B cell (primary cell): ENCODE measurements around the gene MPP4. TPM values are rescaled to one million over a fixed set of nuclear protein-coding genes. Genes with fewer than 3 reads are reported as not detected.

Source experiments
- ATAC-seq: fragments of 200-7000 bp; cut with Tn5 transposase; one replicate; pipeline ENCODE4 v1.10.0; 2021; ENCODE audit warnings: low read depth, mild to moderate bottlenecking, moderate number of reproducible peaks, moderate library complexity
- CTCF ChIA-PET: fragments of 350-600 bp; sonication (Branson Sonifier 250); formaldehyde crosslinking; loops from one replicate; lab custom pipeline; 2021; ENCODE audit warnings: antibody characterized with exemption, inconsistent platforms; lab: Charles Lee
- POLR2A ChIA-PET: fragments of 350-600 bp; sonication (Branson Sonifier 250); formaldehyde crosslinking; loops from one replicate; lab custom pipeline; 2021; ENCODE audit warnings: antibody characterized with exemption; lab: Charles Lee
- DNase-seq: peaks from one replicate; pipeline ENCODE4 v3.0.0; 2013
- H2AFZ ChIP-seq: 2 replicates; pipeline ENCODE4 v1.6.1; 2012; ENCODE audit warnings: mild to moderate bottlenecking, low read depth, low read length; ENCODE audit not compliant: insufficient read depth, poor library complexity, severe bottlenecking
- H3K27ac ChIP-seq, 2 donors: 1 replicate in 1 of 2; 2 replicates in 1 of 2; pipeline ENCODE4 v1.5.1; 2012 to 2013; ENCODE audit warnings: low read length in 2 of 2, mild to moderate bottlenecking in 2 of 2, moderate library complexity in 1 of 2
- H3K27me3 ChIP-seq, 4 experiments: fragments of 200-600 bp in 1 of 4; sonication (generic) in 1 of 4; replicated peaks in 1 of 4; 1 replicate in 2 of 4; 2 replicates in 2 of 4; pipeline versions ENCODE4 v1.6.1 to v1.7.0; 2013 to 2016; ENCODE audit warnings: low read length in 3 of 4, mild to moderate bottlenecking in 2 of 4, mixed read lengths in 1 of 4, moderate library complexity in 1 of 4; ENCODE audit not compliant: insufficient read depth in 4 of 4, control insufficient read depth in 3 of 4; ENCODE audit errors: control extremely low read depth in 1 of 4
- H3K36me3 ChIP-seq, 2 experiments: replicated peaks in 1 of 2; 1 replicate in 1 of 2; 2 replicates in 1 of 2; pipeline versions ENCODE4 v1.6.1 to v1.7.1; 2013; ENCODE audit warnings: low read length in 1 of 2; ENCODE audit not compliant: insufficient read depth in 2 of 2, control insufficient read depth in 1 of 2; ENCODE audit errors: control extremely low read depth in 1 of 2, extremely low read depth in 1 of 2
- H3K4me1 ChIP-seq, 2 donors: fragments of 200-600 bp in 1 of 2; sonication (generic) in 1 of 2; 1 replicate in 1 of 2; 2 replicates in 1 of 2; pipeline versions ENCODE4 v1.5.1 to v1.6.1; 2013 to 2017; ENCODE audit warnings: low read length in 2 of 2; ENCODE audit not compliant: control insufficient read depth in 2 of 2, insufficient read depth in 2 of 2
- H3K4me2 ChIP-seq: replicated peaks from 2 replicates; pipeline ENCODE3; 2012; ENCODE audit warnings: mild to moderate bottlenecking, low read depth, low read length; ENCODE audit not compliant: poor library complexity, severe bottlenecking
- H3K4me3 ChIP-seq, 5 experiments: fragments of 200-600 bp in 1 of 5; sonication (generic) in 1 of 5; 1 replicate in 3 of 5; 2 replicates in 2 of 5; pipeline versions ENCODE4 v1.5.1 to v1.7.0; 2011 to 2016; ENCODE audit warnings: low read length in 4 of 5, mild to moderate bottlenecking in 4 of 5, low read depth in 2 of 5, control low read depth in 1 of 5, moderate library complexity in 1 of 5; ENCODE audit not compliant: insufficient read depth in 1 of 5; ENCODE audit errors: control extremely low read depth in 1 of 5, extremely low read depth in 1 of 5
- H3K79me2 ChIP-seq: fragments of 200-600 bp; sonication (generic); one replicate; pipeline ENCODE4 v1.6.0; 2016; ENCODE audit warnings: low read length; ENCODE audit not compliant: control insufficient read depth, insufficient read depth
- H3K9ac ChIP-seq: fragments of 200-600 bp; sonication (generic); 2 replicates; pipeline ENCODE4 v1.6.1; 2017; ENCODE audit warnings: mild to moderate bottlenecking, low read length, moderate library complexity
- H3K9me3 ChIP-seq, 3 donors: one replicate each; pipeline versions ENCODE4 v1.6.1 to v1.7.1; 2013; ENCODE audit warnings: low read length in 2 of 3; ENCODE audit not compliant: control insufficient read depth in 2 of 3, insufficient read depth in 1 of 3; ENCODE audit errors: control extremely low read depth in 1 of 3
- H4K20me1 ChIP-seq: 2 replicates; pipeline ENCODE4 v1.6.0; 2012; ENCODE audit warnings: mild to moderate bottlenecking, low read length; ENCODE audit not compliant: insufficient read depth, control insufficient read depth, poor library complexity, severe bottlenecking
- H3K27ac Mint-ChIP-seq: one replicate; pipeline ENCODE4 v1.8.0; 2021; ENCODE audit warnings: mixed read lengths
- H3K27me3 Mint-ChIP-seq: one replicate; pipeline ENCODE4 v1.8.0; 2021; ENCODE audit warnings: mixed read lengths
- H3K4me1 Mint-ChIP-seq: one replicate; pipeline ENCODE4 v1.8.0; 2021; ENCODE audit warnings: mixed read lengths
- H3K4me3 Mint-ChIP-seq: one replicate; pipeline ENCODE4 v1.8.0; 2021; ENCODE audit warnings: mixed read lengths
- H3K9me3 Mint-ChIP-seq: one replicate; pipeline ENCODE4 v1.8.0; 2022; ENCODE audit warnings: mixed read lengths; ENCODE audit not compliant: insufficient read depth
- EZH2 ChIP-seq: IDR thresholded peaks from 2 replicates; pipeline ENCODE4 v1.6.1; 2012; ENCODE audit warnings: borderline replicate concordance, low read depth, mild to moderate bottlenecking, moderate library complexity, low read length; ENCODE audit not compliant: insufficient read depth, poor library complexity, severe bottlenecking
- WGBS: methylation state at CpG from one replicate; pipeline ENCODE4 v1.1.5; 2013; ENCODE audit warnings: missing lambda C conversion rate; ENCODE audit not compliant: insufficient coverage; 5-methylcytosine and 5-hydroxymethylcytosine counted together
- intact Hi-C: fragments of 100-400 bp; cut with micrococcal nuclease; formaldehyde crosslinking; loops from one replicate; pipeline ENCODE4 v1.10.0; 2022
- polyA plus RNA-seq: library from polyadenylated mRNA; depleted of rRNA; stranded (reverse); fragments of >200 nt; gene quantifications from 2 replicates; pipeline ENCODE4 v1.2.3, GENCODE V29; 2012
- total RNA-seq, 2 donors: library from RNA; stranded (reverse); fragments of 120-200 nt in 1 of 2; gene quantifications; 1 replicate in 1 of 2; 2 replicates in 1 of 2; pipeline versions ENCODE4 v1.2.3 to v1.2.4, GENCODE V29; 2013 to 2022
- TF ChIP-seq, protein P1 (sequence below): fragments of 200-600 bp; IDR thresholded peaks from one replicate; pipeline ENCODE4 v1.8.0; 2022; ENCODE audit warnings: antibody characterized with exemption, mild to moderate bottlenecking

Gene MPP4
- total and polyA plus RNA-seq, 2 donors (not counting 1 experiment from before 2014, with no cell fraction given), result not detected

DNA sequence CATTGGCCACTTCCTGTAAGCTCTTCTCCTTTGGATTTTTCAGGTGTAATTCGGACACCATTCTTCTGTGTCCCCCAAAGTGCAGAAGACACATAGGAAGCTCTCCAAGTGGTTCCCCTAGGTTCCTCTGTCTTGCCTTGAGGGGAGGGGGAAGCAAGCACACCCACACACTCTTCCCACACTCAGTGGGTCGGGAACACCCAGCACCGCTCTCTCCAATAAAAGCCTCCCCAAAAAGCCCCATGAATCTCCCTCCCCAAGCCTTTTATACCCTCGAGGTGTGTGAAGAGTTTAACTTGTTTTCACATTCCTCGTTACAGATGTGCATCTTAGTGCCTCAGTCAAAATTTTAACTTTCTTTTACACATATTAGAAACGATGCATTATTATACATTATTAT is 45.2 kb downstream of the MPP4 start:
- H4K20me1 ChIP-seq, result no peaks in the 10 kb centered on the region
- H3K79me2 ChIP-seq, result no peaks in the 10 kb centered on the region
- ATAC-seq (no peak), DNase-seq (no peak)
- intact Hi-C loops, result no loop called here
- H3K4me2 ChIP-seq, result no peak overlapping the region
- peaks cover 23% of the 10 kb centered on the region for H3K27me3 Mint-ChIP-seq
- no peak overlapping the region for H3K4me3 ChIP-seq
- TF ChIP-seq, protein P1, sequence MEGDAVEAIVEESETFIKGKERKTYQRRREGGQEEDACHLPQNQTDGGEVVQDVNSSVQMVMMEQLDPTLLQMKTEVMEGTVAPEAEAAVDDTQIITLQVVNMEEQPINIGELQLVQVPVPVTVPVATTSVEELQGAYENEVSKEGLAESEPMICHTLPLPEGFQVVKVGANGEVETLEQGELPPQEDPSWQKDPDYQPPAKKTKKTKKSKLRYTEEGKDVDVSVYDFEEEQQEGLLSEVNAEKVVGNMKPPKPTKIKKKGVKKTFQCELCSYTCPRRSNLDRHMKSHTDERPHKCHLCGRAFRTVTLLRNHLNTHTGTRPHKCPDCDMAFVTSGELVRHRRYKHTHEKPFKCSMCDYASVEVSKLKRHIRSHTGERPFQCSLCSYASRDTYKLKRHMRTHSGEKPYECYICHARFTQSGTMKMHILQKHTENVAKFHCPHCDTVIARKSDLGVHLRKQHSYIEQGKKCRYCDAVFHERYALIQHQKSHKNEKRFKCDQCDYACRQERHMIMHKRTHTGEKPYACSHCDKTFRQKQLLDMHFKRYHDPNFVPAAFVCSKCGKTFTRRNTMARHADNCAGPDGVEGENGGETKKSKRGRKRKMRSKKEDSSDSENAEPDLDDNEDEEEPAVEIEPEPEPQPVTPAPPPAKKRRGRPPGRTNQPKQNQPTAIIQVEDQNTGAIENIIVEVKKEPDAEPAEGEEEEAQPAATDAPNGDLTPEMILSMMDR, result no peak
- no peak for TF ChIP-seq EZH2
- H3K4me1 Mint-ChIP-seq, result no peaks in the 10 kb centered on the region
- H3K9ac ChIP-seq, result no peak overlapping the region
- no CpG with 5 or more reads among the region's 6 CpGs for WGBS
- H2AFZ ChIP-seq, result no peak overlapping the region
- H3K4me3 Mint-ChIP-seq, result no peak overlapping the region
- ChIA-PET POLR2A (no interaction called here), CTCF (no interaction called here)
- H3K9me3 Mint-ChIP-seq, result no peaks in the 10 kb centered on the region
- no peak overlapping the region for H3K27ac Mint-ChIP-seq
- peaks cover 0 to 3% (median 0%) of the 10 kb centered on the region in 3 donors for H3K9me3 ChIP-seq
- H3K27ac ChIP-seq, result no peak overlapping the region
- H3K27me3 ChIP-seq, result peaks cover 0 to 4% (median 0%) of the 10 kb centered on the region in 4 experiments
- no peaks in the 10 kb centered on the region for H3K4me1 ChIP-seq
- no peaks in the 10 kb centered on the region for H3K36me3 ChIP-seq

DNA sequence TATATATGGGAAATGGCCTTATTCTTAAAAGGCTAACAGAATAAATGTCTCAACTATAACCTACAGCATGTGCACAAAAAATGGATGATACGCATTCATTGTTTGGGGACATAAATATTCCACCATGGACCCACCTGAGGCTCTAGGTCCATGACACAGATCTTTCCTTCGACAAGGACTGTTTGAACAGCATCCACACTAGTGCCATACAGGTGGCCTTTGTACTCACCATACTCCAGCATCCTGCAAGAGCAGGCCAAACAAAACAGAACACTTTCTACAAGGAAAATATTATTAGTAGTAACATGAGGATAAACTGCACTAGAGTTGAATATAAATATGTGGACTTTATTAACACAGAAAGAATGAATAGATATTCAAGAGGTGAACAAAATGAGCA is 49.0 kb downstream of the MPP4 start:
- peaks cover 0 to 4% (median 0%) of the 10 kb centered on the region in 4 experiments for H3K27me3 ChIP-seq
- no peaks in the 10 kb centered on the region for H4K20me1 ChIP-seq
- ATAC-seq (no peak), DNase-seq (no peak)
- H3K4me3 Mint-ChIP-seq, result no peak overlapping the region
- H3K4me3 ChIP-seq, result no peak overlapping the region
- no peak overlapping the region for H3K9ac ChIP-seq
- no peak overlapping the region for H3K4me2 ChIP-seq
- WGBS, result 100% methylated on average over 1 of the region's 2 CpGs
- no peaks in the 10 kb centered on the region for H3K36me3 ChIP-seq
- H3K9me3 ChIP-seq, result no peaks in the 10 kb centered on the region
- intact Hi-C loops, result no loop called here
- H3K4me1 Mint-ChIP-seq, result no peaks in the 10 kb centered on the region
- no peak overlapping the region for H3K27ac ChIP-seq
- no peaks in the 10 kb centered on the region for H3K9me3 Mint-ChIP-seq
- H3K27me3 Mint-ChIP-seq, result peaks cover 12% of the 10 kb centered on the region
- no peaks in the 10 kb centered on the region for H3K4me1 ChIP-seq
- CTCF ChIA-PET, result no interaction called here
- H3K79me2 ChIP-seq, result no peaks in the 10 kb centered on the region
- no peak overlapping the region for H3K27ac Mint-ChIP-seq
- TF ChIP-seq, protein P1, result no peak
- TF ChIP-seq EZH2, result no peak
- POLR2A ChIA-PET, result no interaction called here
- no peak overlapping the region for H2AFZ ChIP-seq
